ENCODE data around the gene BOLA2B.
"Not testable (repeated sequence)": the region's sequence is repeated elsewhere in the genome, so short reads cannot be mapped to it uniquely, and the experiment has no call there.

BOLA2B gene

DNA sequence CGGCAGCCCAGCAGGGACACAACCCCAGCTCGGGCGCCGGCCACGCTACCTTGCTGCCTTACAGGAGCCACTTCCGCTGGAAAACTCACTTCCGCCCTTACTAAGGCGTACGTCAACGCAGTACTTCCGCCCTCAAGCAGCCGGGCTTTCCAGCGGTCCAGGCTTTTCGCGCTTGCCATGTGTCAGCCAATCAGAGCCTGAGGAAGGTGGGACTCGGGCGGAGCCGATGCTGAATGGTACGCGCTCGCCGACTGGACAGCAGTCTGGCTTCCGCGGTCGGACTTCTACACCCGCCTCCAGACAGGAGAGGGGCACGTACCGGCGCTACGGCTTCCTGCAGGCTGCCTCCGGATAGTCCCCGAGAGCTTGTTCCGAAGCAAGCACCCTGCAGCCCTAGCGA is at the start of gene BOLA2B, which contains the start of gene SLX1A:
BOLA2B (minus strand) TSS at position 52 of the 400 bp plus-strand sequence. CDS start 71 bp downstream, outside the sequence.
SLX1A (plus strand) TSS at position 261 of the 400 bp plus-strand sequence. CDS start 210 bp downstream, outside the sequence.
- DNase-seq, result not testable (repeated sequence)

DNA sequence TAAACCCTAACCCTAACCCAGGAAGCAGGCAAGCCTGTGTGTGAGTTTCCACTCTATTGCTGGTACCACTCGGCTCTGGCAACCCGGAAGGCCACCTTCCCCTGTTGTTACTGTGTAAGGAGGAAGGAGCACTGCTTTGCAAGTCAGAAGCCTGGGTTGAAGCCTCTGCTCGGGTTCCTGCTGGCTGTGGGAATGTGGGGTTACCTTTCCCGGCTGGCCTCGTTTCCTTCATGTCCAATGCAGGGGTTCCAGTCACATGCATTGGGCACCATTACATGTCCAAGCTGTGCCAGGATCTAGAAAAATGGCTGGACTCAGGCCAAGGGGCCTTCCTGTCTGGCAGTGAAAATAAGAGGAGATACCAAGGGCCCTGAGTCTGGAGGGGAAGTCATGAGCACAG is 23.6 kb upstream of the BOLA2B start:
- not testable (repeated sequence) for DNase-seq

DNA sequence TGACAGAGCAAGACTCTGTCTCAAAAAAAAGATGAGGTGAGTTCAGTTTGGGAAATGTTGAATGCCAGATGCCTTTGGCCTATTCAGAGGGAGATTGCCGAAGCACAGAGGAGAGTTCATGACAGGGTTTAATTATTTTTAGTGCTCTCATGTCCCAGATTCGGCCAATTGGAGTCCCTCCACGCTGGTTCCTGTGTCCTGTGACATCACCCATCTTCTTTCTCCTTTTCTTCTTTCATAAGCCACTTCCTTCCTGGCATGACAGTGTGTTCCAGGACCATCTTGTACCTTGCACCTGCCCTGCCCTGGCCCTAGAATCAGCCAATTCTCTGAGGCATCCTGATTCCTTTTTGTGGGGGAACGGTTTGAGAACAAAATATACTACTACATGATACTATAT is 17.9 kb upstream of the BOLA2B start:
- not testable (repeated sequence) for DNase-seq

DNA sequence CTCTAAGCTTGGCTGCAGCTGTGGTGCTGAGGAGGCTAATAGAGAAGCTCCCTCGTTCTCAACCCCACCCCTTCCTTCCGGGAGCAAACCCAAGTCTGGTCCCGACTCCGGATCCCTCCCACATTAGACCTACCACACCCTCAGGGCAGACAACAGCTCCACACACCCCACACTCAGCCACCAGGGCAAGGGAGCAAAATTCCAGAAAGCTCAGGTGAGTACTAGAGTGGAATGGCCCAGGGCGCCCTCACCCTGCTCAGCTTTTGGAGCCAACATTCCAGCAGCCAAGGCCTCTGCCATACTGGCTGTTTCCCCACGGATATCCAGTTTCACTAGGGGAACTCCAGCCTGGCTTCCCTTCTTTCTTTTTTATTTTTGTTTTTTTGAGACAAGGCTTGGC is 15.6 kb upstream of the BOLA2B start:
- DNase-seq, result not testable (repeated sequence)

DNA sequence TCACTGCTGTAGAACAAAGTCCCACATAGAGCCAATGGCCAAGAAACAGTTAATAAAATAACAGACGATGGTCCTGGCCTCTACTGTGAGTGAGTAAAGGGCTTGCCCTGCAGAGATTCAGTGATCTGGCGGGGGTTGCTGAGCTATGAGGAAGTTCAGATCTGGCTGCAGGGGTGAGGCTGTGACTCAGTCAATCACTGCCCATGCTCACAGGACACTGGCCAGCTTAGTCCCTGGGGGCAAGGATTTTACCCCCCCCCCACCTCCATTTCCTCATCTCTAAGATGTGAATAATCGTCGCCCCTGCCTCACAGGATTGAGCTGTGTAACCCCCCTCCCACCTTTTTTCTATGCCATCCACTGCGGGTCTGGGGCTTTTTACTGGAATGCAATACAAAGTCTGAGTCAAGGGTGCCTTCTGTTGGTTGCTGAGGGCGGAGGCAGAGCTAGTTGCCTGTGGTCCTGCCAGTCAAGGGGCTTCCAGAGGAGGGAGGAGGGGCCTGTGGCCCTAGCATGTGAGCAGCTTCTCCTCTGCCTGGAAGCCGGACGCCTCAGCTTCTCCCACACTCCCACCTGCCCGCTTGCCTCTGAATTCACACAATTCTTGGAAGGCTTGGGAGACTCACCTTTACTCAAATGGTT is 13.7 kb upstream of the BOLA2B start:
- DNase-seq, result not testable (repeated sequence)

DNA sequence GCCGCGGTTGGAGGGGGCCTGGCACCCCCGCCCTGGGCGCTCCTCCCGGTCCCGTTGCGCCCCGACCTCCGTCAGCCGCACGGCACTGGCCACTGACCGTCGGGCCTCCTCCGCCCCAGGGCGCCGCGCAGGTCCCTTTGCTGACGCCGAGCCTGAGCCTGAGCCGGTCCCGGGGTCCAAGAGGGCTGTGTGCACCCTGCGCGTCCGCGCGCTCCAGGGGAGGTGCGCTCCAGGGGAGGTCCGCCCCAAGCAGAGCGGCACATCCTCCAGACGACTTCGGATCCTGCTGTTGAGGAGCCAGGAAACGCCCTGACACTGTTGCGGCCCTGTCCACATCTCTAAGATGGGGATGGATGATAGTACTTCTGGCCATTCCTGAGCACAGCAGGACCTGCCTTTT is 12.8 kb upstream of the BOLA2B start:
- DNase-seq, result not testable (repeated sequence)

DNA sequence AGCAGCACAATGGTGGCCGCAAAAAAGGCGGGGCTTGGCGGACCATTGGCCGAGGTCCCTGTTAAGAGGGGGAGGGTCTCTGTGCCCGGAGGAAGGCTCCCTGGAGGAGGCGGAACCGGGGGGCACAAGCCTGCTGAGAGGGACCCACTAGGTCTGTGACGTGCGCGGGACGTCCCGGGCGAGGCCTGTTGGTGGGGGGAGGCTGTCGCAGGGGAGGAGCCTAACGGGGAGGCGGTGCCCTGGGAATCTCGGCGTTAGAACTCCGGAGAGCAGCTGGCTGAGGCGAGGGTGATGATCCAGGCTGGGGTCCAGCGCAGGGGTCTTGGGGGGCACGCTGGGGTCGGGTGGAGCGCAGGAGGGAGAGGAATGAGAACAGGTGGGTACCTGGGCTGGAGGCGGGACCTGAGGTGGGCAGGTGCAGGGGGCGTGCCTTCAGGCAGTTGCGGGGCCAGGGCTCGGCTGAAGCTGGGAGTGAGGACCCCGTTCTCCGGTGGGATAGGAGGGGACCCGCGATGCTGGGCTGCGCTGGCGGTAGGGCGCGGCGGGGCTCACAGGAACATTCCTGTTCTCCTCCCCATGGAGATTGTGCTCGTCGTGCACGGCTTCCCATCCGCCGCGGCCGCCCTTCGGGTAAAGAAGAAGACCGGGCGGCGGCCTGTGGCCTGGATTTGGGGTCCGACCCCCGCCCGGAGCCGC is 12.2 kb upstream of the BOLA2B start:
- not testable (repeated sequence) for DNase-seq

DNA sequence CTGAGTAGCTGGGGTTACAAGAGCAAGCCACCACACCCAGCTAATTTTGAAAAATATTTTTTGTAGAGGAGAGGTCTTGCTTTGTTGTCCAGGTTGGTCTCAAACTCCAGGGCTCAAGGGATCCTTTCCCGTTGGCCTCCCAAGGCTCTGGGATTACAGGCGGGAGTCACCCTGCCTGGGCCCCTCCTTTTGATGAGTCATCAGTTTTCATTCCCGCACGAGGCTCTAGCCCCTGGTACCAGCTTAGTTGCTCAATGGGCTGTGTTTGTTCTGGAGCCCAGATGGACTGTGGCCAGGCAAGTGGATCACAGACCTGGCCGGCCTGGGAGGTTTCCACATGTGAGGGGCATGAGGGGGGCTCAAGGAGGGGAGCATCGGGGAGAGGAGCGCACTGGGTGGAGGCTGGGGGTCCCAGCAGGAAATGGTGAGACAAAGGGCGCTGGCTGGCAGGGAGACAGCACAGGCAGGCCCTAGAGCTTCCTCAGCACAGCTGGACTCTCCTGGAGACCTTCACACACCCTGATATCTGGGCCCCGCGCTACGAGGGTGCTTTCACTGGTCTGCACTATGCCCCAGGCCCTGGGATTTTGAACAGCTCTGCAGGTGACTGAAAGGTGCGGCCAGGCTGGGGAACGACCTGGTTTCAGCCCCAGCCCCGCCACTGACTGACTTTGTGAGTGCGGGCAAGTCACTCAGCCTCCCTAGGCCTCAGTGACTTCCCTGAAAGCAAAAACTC is 6.3 kb upstream of the BOLA2B start:
- DNase-seq, result not testable (repeated sequence)

DNA sequence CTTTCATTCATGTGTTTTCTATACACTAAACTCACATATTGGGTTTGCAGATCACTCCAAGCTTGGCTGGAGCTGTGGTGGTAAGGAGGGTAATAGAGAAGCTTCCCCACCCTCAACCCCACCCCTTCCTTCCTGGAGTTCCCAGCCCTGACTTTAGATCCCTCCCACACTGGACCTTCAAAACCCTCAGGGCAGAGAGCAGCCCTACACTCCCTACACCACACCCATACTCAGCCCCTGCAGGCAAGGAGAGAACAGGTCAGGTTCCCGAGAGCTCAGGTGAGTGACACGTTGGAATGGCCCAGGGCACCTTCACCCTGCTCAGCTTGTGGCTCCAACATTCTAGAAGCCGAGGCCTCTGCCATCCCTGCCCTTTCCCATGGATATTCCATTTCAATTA is 5.6 kb upstream of the BOLA2B start, which contains the start of gene SULT1A3:
SULT1A3 (plus strand) TSS at position 207 of the 400 bp plus-strand sequence. CDS start 1,474 bp downstream, outside the sequence.
- DNase-seq, result not testable (repeated sequence)

DNA sequence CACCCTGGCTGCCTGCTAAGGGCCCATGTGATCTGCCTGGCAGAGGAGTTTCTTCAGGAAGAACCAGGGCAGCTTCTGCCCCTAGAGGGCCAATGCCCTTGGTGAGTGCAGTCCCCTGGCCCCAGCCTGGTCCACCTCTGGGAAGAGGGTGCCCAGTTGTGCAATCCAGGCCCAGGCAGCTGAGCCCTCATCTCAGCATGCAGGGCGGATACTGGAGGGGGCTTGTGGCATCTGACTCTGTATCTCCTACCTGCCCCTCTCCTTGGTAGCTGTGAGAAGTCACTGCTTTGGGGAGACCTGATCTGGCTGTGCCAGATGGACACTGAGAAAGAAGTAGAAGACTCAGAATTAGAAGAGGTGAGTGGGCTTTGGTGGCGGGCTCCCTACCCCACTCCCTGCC is 3.5 kb upstream of the BOLA2B start:
- DNase-seq, result not testable (repeated sequence)

DNA sequence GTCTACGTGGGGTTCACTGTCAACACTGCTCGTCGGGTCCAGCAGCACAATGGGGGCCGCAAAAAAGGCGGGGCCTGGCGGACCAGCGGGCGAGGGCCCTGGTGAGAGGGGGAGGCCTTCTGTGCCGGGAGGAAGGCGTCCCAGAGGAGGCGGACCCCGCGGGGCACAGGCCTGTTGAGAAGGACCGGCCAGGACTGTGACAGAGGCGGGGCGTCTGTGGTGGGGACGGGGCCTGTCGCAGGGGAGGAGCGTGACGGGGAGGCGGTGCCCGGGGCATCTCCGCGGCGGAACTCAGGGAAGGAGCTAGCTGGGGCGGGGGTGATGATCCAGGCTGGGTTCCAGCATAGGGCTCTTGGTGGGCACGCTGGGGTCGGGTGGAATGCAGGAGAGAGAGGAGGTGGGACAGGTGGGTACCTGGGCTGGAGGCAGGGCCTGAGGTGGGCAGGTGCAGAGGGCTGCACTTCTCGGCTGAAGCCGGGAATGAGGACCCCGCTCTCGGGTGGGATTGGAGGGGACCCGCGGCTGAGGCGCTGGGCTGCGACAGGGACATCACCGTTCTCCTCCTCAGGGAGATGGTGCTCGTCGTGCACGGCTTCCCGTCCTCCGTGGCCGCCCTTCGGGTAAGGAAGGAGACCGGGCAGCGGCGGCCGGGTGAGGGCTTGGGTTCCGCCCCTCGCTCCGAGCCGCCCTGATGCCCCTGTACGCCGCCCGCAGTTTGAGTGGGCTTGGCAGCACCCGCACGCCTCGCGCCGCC is 883 bp upstream of the BOLA2B start:
- DNase-seq, result not testable (repeated sequence)

DNA sequence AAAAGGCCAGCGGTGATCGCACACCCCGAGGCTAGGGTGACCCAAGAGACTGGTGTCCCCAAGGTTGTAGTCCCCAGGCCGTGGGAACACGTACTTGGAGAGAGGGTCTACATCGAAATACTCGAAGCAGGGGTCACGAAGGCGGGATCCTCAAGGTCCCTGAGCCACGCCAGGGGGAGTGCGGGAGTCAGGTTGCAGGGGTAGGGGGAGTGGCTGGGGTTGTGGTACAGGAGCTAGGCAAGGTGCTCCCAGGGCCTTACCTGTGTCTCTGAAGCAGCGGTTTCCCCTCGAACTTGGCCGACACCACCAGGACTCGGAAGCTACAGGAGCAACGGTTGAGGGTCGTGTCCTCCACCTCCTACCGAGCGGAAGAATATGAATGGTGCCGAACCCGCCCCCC is 368 bp downstream of the BOLA2B start:
- not testable (repeated sequence) for DNase-seq

DNA sequence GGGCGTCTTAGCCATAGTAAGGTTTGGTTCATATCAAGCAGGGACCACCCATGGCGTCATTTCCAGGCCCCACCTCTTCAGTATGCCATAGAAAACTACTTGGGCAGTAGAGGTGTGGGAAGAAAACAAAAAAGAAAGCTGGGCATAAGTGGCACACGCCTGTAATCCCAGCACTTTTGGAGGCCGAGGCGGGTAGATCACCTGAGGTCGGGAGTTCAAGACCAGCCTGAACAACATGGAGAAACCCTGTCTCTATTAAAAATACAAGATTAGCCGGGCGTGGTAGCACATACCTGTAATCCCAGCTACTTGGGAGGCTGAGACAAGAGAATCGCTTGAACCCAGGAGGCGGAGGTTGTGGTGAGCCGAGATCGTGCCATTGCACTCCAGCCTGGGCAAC is 2.3 kb downstream of the BOLA2B start:
- DNase-seq, result not testable (repeated sequence)

DNA sequence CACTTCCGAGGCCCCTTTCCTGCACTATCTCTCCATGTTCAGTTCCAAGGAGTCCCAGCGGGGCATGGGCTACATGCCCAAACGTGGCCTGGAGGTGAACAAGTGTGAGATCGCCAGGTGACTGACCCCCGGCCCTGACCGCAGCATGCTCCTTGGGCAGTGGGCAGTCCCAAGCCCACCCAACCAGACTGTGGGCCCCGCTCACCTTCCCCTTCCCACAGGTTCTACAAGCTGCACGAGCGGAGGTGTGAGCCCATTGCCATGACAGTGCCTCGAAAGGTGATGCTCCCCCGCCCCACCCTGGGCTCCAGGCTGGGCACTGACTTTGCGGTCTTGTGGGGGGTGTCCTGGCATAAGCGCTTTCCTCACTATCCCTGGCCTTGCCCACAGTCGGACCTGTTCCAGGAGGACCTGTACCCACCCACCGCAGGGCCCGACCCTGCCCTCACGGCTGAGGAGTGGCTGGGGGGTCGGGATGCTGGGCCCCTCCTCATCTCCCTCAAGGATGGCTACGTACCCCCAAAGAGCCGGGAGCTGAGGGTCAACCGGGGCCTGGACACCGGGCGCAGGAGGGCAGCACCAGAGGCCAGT is 5.4 kb downstream of the BOLA2B start:
- no peak for DNase-seq

DNA sequence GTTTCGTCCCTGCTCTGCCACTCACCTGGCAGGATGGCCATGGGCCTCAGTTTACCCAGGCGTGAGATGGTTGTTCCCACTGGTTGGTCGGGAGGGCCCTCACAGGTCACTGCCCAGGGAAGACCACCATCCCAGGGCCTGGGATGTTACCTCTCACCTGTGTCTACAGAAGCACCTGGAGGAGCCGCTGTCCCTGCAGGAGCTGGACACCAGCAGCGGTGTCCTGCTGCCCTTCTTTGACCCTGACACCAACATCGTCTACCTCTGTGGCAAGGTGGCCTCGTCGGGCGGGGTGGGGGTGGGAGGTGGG is 6.0 kb downstream of the BOLA2B start:
- DNase-seq, result no peak

DNA sequence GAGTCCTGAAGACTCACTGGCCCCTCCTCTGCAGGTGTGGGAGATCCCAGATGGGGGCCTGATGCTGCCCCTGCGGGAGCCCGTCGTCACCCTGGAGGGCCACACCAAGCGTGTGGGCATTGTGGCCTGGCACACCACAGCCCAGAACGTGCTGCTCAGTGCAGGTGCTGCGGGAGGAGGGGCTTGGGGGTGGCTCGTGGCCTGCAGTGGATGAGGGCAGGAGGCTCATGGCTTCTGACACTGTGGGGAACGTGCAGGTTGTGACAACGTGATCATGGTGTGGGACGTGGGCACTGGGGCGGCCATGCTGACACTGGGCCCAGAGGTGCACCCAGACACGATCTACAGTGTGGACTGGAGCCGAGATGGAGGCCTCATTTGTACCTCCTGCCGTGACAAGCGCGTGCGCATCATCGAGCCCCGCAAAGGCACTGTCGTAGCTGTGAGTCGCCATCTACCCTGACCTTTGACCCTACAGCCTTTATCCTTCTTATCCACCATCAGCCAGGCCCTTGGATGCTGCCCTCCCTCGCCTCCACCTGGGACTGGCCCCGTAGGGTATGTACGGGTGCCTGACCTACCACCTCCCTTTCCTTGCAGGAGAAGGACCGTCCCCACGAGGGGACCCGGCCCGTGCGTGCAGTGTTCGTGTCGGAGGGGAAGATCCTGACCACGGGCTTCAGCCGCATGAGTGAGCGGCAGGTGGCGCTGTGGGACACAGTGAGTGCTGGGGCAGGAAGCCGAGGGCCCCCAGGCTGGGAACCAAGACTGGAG is 6.5 kb downstream of the BOLA2B start:
- DNase-seq, result peak; percentile 28

DNA sequence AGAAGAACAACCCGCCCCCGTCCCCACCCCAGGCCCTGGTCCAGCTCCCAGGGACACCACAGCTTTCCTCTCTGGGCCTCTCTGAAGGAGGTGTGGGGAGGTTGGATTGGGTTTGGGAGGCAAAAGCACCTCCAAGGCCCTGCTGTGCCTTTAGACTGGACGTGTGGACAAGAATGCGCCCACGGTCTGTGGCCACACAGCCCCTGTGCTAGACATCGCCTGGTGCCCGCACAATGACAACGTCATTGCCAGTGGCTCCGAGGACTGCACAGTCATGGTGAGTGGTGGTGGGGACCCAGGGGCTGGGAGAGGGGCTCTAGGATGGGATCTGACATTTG is 7.1 kb downstream of the BOLA2B start:
- no peak for DNase-seq

DNA sequence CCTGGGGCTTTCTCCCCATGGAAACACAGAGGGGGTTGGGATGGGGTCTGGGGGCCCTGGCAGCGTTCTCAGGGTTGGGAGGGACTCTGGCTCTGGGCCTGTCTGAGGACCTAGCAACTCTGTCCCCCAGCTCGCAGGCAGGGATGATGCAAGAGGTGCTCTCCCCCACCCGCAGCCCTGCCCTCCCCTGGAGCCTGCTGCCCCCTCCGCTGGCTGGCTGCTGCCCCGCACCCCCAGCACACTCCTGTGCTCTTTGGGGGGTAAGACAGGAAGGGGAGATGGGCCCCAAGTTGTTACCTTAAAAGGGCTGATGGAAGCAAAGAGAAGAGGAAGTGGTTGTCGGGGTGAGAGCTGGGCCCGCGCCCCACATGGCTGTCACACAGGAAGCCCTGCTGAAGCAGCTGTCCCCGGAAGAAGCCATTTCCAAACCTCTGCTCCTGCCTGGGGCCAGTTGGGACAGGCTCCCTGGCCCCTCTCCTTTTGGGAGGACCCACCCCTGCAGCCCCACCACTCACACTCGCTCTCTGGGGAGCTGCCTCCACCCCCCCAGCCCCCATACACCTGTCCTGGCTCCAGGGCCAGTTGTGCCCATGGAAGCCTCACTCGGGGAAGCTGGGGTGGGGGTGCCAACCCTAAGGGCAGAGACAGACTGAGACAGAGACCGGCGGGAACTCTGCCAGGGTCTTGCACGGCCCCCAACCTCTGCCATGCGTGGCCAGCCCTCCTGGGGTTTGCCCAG is 7.6 kb downstream of the BOLA2B start:
- DNase-seq, result no peak

DNA sequence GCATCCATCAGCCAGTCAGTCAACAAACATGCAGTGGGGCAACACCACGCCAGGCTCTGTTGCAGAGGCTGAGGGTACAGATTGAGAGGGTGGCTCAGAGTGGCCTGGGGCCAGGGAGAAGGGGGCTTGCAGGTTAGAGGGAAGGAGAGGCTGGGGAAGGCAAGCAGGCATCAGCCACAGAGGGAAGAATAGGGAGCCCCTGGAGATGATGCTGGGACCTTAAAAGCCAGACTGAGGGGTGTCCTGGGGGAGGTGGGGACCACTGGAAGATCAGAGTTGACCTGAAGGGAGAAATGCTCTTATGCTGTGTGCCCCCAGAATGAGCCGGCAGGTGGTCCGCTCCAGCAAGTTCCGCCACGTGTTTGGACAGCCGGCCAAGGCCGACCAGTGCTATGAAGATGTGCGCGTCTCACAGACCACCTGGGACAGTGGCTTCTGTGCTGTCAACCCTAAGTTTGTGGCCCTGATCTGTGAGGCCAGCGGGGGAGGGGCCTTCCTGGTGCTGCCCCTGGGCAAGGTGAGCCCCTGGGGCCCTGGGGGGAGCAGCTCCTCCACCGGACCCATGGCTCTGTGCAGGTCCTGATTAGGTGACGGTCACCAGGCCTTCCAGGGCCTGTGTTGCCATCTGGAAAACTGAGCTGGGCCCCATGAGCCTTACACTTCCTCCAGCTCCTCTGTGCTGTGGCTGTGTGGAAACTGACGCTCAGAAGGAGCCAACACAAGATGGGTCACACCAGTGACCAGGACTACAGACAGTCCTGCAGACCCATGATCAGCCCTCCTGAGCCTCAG is 8.4 kb downstream of the BOLA2B start:
- DNase-seq, result no peak
